Measurements from ENCODE around the gene RBM22. TPM values are rescaled to one million over a fixed set of nuclear protein-coding genes. Genes with fewer than 3 reads are reported as not detected.
"Not testable (repeated sequence)": the region's sequence is repeated elsewhere in the genome, so short reads cannot be mapped to it uniquely, and the experiment has no call there.

Gene RBM22
- 14.1 TPM for total RNA-seq

DNA sequence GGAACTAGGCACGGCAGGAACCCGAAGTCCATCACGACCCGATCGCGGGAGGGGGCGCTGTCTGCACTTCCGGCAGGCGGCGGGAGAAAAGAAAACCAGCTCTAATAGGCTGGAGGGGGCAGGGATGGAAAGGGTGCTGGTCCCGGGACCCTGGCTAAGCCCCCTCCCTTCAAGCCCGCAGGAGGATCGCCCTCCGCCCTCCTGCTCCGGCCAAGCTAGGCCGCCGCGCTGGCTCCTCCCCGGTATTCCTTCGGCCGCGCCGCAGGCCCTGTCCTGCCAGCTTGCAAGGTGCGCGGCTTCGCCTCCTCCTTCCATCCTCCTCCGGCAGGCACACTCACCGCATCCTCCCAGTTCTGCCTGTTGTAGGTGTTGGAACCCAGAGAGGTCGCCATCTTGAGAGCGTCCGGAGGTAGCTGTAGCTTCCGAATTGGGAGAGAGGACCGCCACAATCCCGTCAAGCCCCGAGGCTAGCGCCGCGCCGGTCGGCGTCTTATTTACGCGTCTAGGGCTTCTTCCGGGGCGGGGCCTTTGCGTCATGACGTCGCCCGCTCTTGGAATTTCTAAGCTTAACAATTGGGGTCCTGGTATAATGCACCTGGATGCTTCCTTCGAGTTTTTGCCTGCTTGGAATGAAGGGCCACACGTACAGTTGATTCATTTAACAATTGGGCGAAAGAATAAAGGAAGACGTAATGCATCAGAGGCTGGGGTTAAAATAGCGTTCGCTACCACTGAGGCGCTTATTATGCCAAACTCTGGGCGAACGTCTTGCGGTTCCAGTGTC, at the start of gene RBM22:
TSS of gene RBM22 (minus strand) at position 469 of the 784 bp plus-strand sequence. CDS start at position 392, 77 bp downstream.
- ATAC-seq (peak; percentile 98), DNase-seq (ENCODE audit: low spot score) (peak; percentile 94)

DNA sequence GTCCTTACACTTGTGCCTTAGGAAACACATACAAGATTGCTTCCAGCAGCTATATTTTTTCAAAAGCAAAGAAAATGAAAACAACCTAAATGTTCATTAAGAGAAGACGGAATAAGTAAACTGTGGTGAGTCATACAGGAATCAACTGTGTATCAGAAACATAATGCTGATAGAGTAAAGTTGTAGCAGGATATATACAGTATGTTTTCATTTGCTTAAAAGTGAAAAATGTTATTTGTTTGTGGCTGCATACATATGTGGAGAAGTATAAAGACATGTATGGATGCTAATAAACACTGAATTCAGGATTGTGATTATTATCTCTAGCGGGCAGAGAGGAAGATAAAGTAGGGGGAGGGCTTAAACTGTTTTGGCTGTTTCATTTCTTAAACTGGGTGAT, 49.6 kb upstream of the RBM22 start:
- ATAC-seq, result no peak
- no peak for DNase-seq (ENCODE audit: low spot score)

DNA sequence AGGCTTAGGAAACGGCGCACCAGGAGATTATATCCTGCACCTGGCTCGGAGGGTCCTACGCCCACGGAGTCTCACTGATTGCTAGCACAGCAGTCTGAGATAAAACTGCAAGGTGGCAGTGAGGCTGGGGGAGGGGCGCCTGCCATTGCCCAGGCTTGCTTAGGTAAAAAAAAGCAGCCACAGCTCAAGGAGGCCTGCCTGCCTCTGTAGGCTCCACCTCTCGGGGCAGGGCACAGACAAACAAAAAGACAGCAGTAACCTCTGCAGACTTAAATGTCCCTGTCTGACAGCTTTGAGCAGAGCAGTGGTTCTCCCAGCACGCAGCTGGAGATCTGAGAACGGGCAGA, 42.3 kb upstream of the RBM22 start:
- ATAC-seq; DNase-seq (ENCODE audit: low spot score): not testable (repeated sequence)

DNA sequence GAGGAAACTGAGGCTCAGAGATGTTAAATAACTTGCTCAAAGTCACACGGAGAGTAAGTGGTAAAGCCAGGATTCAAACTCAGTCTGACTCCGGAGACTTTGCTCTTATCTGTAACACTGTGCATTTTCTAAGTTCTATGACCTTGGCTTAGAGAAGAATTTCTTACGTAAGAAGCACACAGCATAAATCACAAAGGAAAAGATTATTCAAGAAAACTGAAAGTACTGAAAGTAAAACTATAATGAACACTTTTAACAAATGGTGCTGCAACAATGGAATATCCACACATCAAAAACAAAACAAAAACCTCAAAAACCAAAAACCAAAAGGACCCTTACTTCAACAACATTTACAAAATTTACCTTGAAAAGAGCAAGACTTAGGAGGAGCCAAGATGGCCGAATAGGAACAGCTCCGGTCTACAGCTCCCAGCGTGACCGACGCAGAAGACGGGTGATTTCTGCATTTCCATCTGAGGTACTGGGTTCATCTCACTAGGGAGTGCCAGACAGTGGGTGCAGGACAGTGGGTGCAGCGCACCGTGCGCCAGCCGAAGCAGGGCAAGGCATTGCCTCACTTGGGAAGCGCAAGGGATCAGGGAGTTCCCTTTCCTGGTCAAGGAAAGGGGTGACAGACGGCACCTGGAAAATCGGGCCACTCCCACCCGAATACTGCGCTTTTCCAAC, 41.7 kb upstream of the RBM22 start:
- ATAC-seq, result peak; percentile 64
- DNase-seq (ENCODE audit: low spot score), result not testable (repeated sequence)

DNA sequence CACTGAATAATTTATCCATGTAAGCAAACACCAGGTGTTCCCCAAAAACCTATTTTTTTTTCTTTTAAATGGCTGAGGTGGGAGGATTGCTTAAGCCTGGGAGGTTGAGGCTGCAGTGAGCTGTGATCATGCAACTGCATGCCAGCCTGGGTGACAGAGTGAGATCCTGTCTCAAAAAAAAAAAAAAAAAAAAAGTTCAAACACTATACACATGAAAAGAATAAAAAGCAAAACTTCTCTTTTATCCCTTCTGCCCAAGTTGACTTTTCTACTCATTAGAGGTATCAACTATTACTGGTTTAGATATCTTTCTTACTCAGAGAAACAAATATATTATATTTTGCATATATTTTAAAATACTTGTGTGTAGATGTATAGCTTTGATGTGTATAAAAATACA, 40.1 kb upstream of the RBM22 start:
- ATAC-seq (no peak), DNase-seq (ENCODE audit: low spot score) (no peak)

DNA sequence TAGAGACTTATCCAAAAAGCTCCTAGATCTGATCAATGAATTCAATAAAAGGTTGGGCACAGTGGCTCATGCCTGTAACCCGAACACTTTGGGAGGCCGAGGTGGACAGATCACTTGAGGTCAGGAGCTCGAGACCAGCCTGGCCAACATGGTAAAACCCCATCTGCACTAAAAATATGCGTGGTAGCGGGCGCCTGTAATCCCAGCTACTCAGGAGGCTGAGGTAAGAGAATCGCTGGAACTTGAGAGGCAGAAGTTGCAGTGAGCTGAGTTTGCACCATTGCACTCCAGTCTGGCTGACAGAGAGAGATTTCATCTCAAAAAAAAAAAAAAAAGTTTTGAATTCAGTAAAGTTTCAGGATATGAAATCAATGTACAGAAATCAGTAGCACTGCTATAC, 38.0 kb upstream of the RBM22 start:
- no peak for ATAC-seq
- DNase-seq (ENCODE audit: low spot score), result no peak

DNA sequence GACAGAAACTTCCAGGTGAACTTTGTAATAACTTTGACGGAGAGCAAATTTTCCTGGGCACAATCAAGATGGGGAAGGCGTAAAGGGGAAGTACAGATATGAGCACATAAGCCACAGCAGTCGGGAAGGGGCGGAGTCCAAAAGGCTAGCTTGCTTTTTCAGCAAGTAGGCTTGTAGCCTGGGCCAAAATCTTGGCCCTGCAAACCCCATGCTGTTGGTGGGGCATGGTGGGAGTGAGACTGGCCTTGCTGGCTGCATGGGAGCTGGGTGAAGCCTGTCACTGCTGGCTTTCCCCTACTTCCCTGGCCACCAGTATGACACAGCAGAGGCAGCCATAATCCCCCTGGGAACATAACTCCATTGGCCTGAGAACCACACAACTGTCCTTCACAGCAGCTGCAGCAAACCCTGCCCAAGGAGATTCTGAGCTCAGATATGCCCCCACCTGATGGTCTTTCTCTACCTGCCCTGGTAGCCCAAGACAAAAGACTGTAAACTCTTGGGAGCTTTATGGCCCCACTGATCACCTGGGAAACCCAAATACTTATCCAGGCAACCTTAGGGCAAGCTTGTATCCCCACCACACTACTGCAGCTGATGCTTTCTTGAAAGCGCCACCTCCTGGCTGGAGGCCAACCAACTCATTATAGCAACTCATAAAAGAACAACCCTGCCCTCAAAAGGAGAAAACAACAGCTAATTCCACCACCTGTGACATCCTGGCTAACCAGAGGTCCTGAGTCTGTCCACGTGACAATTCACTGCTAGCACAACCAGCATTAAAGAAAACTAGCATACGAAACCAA, 33.9 kb upstream of the RBM22 start:
- ATAC-seq (peak; percentile 52), DNase-seq (ENCODE audit: low spot score) (no peak)

DNA sequence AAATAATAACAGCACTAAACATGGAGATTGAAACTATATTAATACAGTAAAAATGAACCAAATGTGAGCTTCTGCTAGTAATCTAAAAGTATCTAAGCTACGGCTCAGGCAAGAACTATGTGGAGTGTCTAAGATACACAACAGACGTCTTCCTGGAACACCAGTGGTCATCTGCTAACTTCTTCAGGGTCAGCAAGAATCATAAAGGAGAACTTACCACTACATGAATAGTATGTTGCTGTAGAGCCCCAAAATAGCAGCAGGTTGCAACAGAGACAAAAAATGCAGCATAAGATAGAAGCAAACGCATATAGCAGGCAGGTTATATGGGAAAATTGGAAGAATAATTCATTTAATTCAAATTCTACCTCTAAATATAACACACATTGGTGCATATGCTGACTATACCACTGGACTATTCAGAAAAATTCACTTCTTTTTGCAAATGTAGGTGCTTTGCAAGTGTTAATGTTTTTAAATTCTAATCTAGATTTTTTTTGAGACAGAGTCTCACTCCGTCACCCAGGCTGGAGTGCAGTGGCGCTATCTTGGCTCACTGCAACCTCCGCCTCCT, 30.9 kb upstream of the RBM22 start:
- DNase-seq (ENCODE audit: low spot score), result no peak
- ATAC-seq, result peak; percentile 28

DNA sequence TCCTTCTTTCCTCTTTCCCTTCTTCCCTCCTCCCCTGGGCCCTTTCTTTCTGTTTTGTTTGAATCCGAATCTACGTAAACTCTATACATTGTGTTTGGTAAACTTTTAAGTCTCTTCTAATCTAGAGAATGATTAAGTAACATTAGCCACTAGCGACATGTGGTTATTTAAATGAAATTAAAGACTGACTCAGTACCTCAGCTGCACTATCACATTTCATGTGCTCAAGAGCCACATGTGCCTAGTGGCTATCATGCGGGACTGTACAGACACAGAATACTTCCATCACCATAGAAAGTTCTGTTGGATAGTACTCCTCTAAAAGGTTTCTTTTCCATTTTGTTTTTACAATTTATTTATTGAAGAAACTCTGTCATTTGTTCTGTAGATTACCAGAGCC, 29.0 kb upstream of the RBM22 start:
- ATAC-seq (no peak), DNase-seq (ENCODE audit: low spot score) (no peak)

DNA sequence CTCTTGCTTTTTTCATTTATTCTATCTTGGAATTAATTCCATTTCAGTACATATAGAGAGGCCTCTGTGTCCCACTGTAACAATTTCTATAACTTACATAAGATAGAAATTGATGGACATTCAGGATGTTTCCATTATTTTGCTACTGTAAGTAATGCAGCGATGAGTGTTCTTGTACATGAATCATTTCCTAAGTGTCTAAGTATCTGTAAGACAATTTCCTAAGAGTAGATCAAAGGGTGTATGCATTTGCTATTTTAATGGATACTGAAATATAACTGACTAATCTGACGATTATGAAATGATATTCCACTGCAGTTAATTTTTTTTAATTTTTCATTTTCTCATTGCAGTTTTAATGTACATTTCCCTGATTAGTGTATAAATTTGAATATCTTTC, 23.0 kb upstream of the RBM22 start:
- no peak for ATAC-seq
- no peak for DNase-seq (ENCODE audit: low spot score)

DNA sequence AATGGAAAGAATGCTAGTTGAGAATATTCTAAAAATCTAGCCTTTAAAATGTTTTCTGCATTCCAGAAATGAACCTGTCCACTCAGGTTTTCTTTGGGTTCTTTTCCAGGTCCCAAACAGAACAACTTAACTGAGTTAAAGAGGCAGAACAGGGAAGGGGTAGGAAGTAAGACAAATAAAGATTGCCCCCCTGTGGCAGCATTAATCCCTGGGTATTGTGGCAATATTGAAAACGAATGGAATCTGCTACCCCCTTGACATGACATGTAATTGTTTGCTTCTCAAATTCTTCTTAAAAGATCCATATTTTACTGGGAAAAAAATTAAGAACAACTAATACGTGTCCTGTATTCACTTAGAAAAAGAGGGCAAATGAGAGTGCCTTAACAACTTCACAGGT, 9.3 kb upstream of the RBM22 start:
- DNase-seq (ENCODE audit: low spot score) (no peak), ATAC-seq (peak; percentile 52)

DNA sequence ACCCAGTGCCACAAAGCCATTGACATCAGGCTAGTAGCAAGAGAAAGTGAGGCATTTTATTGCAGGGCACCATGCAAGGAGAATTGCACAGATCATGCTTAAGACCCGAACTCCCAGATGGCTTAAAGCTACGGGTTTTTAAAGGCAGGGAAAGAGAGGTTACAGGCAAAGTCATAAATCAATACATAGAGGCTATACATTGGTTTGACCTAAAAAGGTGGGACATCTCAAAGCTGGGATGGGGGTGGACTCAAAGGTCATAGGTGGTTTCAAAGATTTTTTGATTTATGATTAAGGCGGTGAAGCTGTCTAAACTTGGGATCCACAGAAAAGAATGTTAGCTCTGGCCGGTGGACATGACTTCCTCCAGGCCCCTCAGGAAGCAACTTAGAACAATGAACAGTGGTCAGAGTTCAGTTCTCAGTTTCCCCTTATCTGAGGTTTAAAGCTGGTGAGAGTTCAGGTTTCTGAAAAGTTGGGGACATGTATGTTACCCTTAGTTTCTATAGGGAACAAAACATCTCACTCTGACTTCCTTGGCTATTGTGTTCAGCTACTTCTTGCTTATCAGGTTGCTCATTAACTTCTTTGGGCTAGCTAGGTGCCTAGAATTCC, 6.0 kb upstream of the RBM22 start:
- DNase-seq (ENCODE audit: low spot score) (no peak), ATAC-seq (no peak)

DNA sequence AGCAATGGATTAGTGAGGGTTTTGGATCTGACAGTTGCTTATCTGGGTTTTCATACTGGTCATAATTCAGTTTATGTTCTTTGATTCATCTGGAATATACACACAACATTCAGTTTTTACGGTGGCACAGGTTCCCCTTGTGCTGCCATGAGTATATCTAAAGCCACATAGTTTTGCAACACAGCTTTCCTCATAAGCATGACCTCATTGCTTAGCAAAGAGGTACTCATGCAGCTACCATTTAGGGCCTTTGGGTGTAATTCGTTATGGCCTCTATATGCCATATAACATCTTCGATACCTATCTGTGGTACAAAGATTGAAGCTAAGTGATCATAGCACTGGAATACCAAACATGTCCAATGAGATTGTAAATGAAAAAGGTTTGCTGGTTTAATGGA, 2.9 kb upstream of the RBM22 start:
- no peak for ATAC-seq
- DNase-seq (ENCODE audit: low spot score), result no peak

DNA sequence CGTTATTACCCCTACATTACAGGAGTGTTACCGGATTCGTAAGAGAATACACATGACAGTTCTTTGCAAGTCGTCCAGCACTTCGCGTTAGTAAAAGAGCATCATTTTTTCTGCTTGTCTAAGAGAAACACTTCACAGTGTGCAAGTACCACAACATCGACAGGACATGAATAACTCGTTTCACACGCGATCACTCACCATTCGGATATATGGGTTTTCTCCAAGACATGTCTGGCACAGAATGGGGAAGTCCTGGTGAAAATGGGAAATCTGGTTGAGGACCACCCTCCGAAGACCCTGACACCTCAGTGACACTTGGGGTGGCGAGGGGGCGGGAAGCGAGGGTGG, 642 bp downstream of the RBM22 start:
- no peak for DNase-seq (ENCODE audit: low spot score)
- ATAC-seq, result no peak

DNA sequence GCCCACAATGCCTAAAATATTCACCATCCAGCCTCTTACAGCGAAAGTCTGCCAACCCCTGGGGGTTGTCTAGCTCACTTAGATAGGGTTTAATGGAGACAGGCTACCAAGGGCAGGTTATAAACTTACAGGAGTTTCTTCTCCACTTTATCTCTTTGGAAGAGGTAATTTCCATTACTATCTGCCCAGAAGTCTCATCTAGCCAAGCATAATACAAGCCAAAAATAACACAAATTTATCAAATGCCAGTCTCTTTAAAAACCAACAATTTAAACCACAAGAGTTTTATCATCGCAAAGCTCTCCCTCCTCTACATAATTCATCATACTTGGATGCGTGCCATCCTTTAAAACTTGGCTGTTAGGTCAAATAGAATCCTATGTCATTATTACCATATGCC, 6.2 kb downstream of the RBM22 start:
- ATAC-seq (no peak), DNase-seq (ENCODE audit: low spot score) (no peak)

DNA sequence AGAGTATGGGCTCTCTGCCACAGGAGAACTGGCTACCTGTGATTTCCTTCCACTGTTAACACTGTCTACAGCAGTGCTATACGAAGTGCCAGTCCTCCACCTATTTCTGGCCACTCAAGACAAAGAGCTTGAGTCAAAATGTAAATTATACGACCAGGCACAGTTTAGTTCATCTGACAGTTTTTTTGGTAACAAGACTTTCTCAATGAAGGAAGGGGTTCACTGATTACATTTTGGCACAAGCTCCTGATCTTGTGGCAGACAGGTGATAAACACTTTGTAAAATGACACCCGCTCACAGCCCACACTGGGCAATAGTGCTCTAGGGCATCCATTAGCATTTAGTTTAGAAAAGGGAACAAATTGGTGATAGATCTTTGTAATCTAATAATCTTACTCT, 8.6 kb downstream of the RBM22 start:
- ATAC-seq, result no peak
- no peak for DNase-seq (ENCODE audit: low spot score)

DNA sequence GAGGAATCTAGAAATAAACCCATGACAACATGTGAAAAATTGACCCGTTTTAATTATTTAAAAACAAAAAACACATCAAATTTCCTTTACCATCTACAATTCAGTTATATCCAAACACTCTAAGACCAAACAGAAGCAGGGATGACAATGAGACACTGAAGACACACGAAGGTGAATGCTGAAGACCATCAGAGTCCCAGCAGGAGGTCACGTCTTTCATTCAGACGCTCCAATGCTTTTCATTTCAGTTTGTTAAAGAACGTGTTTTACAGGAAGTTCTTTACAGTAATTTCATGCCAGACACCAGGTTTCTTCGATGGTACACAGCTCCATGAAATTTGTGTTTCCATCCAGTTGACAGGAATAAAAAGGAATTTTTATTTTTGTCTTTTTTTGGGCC, 10.1 kb downstream of the RBM22 start:
- no peak for ATAC-seq

DNA sequence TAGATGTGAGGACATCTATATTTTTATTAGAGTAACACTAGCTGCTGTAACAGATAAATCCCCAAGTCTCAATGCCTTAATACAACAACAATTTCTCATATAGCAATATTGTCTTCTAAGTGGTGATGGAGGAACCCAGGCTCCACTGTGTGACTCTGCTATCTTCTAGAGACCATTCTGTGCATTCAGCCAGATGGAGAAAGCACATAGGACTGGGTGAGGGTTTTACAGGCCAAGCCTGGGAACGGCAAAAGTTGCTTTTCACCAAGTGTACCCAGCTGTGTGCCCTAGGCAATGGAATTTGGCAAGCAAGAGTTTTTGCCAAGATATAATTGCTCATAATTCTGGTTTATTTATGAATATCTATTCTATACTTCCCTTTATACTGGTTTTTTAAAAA, 11.7 kb downstream of the RBM22 start:
- ATAC-seq (no peak), DNase-seq (ENCODE audit: low spot score) (no peak)

More for the DNA sequence above, 10.1 kb downstream of the RBM22 start:
- DNase-seq (ENCODE audit: low spot score), result no peak

DNA sequence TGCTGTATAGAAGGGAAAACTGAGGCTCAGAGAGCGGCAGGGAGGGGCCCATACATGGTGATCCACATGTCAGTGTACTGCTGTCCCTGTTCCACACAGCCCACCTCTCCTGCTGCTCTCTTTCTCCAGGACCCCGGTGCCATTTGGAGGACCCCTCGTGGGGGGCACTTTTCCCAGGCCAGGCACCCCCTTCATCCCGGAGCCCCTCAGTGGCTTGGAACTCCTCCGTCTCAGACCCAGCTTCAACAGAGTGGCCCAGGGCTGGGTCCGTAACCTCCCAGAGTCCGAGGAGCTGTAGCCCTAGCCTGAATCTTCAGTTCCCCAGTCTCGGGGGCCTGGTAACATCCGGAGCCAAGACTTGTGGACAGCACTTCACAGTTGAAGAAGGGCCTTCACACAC, 24.3 kb downstream of the RBM22 start:
- ATAC-seq, result no peak
- DNase-seq (ENCODE audit: low spot score), result no peak

DNA sequence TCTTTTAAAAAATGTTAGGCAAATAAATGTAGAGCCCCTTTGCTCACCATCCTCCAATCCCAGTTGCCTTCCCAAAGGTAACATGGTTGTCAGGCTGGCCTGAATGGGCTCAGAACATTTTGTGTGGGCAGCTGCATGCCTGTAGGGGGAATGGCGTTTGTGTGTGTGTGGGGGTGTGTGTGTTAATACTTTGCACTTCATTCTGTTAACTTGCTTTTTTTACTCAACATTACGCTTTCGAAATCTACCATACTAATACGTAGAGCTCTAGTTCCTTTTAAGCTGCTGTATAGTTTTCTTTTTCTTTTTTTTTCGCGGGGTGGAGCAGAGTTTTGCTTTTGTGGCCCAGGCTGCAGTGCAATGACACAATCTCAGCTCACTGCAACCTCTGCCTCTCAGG, 25.8 kb downstream of the RBM22 start:
- no peak for DNase-seq (ENCODE audit: low spot score)
- ATAC-seq, result no peak

DNA sequence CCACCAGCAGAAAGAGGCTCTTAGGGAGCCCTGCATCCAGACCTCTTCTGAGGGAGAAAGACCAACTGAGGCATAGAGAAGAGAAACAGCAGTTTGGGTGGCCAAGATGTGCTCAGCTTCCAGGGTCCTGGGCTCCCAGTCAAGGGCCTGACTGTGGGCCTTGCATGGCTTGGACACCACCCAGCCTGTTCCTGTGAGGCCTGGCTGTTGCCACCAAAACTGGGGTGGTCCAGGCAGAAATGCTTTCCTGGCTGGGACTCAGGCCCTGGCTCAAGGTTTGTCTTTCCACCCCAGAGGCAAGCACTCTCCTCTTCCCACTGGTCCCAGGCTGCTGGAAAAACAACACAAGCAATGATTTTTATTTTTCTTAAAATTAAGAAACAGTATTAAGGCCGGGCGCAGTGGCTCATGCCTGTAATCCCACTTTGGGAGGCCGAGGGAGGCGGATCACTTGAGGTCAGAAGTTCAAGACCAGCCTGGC, 26.5 kb downstream of the RBM22 start:
- no peak for ATAC-seq
- DNase-seq (ENCODE audit: low spot score), result no peak
